GM18907 (cell line): ENCODE measurements around the gene NTNG2.
"Not testable (repeated sequence)": the region's sequence is repeated elsewhere in the genome, so short reads cannot be mapped to it uniquely, and the experiment has no call there.

Experiments used
- ATAC-seq: cut with Tn5 transposase; IDR thresholded peaks from one replicate; pipeline ENCODE4 v1.9.1; 2021; ENCODE audit warnings: mild to moderate bottlenecking, moderate library complexity; ENCODE audit not compliant: unreplicated experiment

NTNG2 gene, protein sequence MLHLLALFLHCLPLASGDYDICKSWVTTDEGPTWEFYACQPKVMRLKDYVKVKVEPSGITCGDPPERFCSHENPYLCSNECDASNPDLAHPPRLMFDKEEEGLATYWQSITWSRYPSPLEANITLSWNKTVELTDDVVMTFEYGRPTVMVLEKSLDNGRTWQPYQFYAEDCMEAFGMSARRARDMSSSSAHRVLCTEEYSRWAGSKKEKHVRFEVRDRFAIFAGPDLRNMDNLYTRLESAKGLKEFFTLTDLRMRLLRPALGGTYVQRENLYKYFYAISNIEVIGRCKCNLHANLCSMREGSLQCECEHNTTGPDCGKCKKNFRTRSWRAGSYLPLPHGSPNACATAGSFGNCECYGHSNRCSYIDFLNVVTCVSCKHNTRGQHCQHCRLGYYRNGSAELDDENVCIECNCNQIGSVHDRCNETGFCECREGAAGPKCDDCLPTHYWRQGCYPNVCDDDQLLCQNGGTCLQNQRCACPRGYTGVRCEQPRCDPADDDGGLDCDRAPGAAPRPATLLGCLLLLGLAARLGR

GRCh38 chr9:132161743-132162184 lies at the start of gene NTNG2:
Gene NTNG2 (plus strand): TSS chr9:132162058. CDS start chr9:132166832, 4,774 bp downstream.
- ATAC-seq, result no peak

GRCh38 chr9:132114102-132114707 lies 47.7 kb upstream of the NTNG2 start:
- ATAC-seq, result no peak

DNA sequence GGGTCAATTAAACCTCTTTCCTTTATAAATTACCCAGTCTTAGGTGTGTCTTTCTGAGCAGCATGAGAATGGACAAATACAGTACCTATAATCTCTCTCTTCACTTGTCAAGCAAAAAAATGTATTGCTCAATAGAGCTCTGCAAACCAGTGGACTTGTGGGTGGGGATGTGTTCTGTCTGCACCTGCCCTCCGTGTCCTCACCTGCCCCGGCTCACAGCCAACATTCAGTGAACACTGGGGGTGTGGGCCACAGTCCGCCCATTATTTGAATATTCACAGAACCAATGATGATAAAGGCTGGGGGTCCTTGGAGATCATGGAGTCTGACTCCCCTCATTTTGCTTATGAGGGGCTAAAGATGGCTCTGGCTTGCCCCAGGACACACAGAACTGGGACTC lies 45.3 kb upstream of the NTNG2 start:
- ATAC-seq, result no peak

DNA sequence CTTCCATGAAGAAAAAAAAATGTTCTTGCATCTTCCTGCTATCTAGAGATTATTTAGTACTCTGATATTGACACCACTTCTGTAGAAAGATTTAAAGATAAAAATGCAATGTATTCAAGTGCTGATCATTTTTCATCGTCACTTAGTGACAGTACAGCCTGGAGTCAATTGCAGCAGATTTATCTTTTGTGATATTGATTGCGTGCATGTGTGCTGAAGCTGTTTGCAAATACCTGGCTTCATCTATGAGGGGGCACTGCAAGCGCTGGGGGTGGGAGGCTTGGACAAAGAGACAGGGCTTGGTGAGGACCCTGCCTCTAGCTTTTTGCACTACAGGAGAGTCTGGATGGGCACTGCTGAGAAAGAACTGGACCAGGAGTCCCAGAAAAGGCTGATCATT lies 44.2 kb upstream of the NTNG2 start:
- ATAC-seq, result no peak

DNA sequence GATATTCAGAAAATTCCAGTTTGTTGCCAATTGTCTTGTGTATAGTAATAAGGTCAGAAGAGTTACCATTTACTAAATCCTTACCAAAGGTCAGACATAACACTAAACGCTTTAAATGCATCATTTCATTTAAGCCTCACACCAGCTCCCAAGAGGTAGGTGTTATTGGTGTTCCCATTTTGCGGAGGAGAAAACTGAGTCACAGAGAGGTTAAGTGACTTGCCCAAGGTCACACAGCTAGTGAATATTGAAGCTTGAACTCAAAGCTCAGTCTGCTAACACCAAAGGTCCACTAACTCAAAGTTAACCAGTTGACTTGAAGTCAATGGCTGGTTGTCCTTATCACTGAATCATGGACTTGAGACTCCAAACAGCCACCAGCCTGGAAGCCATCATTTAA lies 40.8 kb upstream of the NTNG2 start:
- no peak for ATAC-seq

DNA sequence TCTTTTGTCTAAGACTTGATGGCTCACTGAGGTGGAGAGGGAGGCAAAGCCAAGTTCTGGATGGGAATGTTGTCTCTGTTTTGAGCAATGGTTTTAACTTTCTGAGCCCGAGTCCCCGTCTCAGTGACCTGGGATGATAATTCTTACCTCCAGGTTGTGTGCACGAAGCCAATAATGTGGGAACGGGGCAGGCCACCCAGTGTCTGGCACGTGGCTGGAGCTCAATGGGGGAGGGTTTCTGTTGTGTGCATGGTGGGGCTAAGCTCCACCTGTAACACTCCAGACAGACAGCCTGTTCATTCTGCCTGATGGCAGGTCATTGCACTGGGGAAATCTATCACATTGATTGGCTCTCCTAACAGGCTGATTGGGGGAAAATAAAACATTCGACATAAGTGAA lies 37.1 kb upstream of the NTNG2 start:
- no peak for ATAC-seq

DNA sequence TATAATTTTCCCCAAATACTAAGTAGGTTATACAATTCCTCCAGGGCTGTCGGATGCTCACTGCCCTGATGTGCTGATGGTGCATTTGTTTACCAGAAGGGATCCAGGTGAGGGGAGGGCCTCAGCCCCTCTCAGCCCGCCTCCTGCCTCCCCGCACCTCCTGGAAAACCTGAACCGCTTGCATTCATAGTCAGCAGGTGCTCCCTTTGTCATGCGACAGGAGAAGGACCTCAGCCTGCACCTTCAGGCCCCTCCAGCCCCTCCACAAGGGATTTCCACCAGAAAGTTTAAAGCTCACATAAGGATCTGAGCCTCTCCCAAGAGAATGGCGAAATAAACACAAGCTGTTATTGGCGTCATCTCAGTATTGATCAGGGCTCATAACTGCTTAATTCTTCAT lies 36.5 kb upstream of the NTNG2 start:
- no peak for ATAC-seq

- no peak for ATAC-seq
Observed at GRCh38 chr9:132125944-132126679, 35.7 kb upstream of the NTNG2 start.

DNA sequence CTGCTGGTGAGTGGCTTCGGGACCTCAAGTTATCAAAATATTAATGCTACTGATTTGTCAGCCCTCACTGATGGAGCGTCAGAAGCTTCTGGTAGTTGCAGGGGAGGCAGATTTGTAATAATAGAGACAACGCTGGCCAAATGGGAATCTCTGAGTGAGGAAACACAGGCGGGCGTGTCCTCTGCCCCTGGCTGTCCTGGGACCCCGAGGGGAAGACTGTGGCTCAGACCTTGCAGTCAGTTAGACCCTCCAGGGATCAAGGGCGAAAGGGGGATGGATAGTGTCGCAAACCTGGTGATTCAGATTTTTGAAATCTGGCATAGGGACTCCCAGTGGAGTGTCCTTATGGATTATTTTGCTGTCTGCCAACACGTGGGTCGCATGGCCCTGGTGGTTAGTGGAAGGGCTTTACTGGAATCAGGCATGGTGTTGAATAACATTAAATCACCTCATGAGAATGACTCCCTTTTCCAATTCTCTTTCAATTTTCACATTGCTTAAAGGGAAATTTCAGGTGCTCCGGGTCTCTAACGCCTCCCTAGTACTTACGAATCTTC lies 35.1 kb upstream of the NTNG2 start:
- no peak for ATAC-seq

DNA sequence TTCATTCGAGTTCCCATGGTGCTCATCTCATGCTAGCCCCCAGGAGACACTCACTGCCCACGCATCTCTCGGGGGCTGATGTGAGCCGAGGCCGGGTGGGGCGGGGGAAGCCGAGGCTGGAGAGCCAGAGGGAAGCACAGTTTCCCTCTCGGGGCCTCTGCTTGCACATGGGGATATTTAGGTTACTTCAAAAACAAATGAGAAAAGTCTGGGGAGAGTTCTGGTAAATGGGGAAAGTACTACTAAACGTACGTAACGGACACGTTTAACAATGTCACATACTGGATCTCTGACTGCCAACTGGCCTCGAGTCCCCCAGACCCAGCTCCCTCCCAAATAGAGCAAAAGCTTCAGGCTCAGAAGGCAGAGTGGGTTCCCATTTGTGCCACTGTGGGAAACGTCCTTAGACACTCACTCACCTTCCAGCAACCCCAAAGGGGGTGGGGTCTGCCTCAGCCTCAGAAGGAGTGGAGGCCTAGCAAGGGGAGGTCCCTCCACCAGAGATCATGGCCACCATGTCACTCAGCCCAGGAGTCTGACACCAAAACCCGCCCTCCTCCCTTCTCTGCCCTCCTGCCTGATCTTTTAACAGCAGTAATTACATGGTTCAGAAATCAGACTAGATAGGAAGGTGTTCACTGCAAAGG lies 33.8 kb upstream of the NTNG2 start:
- no peak for ATAC-seq

DNA sequence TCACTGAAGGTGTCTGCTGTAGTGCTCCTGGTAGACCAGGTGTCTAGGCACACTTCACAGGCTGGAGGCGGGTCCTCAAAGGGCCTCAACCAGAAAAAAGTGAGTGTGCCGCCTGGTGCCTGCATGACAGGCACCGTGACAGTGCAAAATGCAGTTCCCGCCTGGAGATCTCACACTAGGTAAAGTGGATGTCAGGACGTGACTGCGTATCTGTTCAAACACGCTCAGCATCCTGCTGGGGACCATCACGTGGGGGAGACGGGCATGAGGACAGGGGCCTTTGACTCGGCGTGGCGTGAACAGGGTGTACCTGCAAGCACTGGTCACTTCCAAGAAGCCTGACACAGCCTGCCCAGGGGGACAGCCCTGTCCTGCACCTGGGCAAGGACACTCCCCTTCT lies 32.3 kb upstream of the NTNG2 start:
- ATAC-seq, result no peak

DNA sequence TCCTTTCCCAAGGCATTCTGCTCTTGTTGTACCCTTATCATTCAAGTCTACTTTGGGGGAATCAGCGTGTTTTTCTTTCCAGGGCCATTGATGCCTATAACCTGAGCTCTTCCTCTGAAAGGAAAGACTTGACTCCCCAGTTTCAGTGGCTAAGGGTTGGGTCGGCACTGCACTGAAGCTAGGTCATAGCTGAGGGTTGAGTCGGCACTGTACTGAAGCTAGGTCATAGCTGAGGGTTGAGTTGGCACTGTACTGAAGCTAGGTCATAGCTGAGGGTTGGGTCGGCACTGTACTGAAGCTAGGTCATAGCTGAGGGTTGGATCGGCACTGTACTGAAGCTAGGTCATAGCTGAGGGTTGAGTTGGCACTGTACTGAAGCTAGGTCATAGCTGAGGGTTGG lies 27.8 kb upstream of the NTNG2 start:
- ATAC-seq, result not testable (repeated sequence)

- ATAC-seq, result no peak
Observed at GRCh38 chr9:132135456-132135855, 26.4 kb upstream of the NTNG2 start.

DNA sequence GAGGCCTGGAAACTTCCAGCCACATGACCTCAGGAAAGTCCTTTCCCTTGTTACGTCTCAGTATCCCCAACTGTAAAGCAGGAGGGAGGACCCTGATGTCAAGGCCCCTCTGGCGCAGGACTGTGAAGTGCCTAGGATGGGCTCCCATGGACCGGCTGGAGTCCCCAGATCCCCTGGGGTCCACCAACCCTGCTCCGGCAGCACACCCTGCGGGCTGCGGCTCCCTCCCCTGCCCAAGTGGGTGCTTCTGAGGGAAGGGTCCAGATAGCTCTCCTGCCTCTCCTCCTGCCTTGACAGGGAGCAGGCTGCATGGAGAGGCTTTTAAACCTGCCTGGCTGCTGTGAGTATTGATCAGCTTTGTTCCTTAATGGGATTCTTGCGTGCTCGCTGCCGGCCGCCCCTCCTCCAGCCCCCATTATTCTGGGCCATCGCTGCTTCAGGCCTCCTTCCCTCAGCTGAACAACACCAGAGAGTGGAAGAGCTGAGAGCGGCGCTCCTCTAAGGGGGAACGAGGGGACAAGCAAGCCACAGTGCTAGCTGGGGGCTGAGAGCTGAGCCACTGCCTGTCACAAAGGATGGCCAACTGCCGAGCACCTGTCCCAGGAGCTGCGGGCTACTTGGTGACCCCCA lies 25.6 kb upstream of the NTNG2 start:
- ATAC-seq, result no peak

DNA sequence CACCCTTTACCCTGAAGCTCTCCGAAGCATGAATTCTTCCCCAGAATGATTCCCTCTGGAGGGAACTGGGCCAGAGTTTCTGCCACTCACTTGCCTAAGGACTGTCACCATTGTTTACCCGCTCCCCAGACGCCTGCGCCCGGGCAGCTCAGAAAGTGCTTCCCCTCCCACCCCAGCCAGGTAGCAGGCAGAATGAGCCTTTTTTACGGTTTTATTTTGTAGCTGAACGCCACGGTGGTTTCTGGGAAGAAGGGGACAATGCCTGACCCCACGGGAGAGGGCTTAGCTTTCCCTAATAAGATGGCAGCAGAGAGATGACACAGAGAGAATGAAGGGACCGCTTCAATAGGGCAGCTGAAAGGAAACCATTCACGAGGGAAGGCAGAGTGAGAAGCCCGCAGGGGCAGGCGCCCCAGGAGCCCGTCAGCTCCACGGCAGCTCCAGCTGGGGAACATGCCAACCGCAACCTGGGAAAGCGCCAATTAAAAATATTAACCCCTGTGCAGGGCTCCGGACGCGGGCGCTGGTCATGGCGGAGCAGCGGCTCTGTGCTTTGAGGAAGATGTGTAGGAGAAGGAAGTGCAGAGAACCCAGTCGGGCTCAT lies 20.4 kb upstream of the NTNG2 start:
- no peak for ATAC-seq

- no peak for ATAC-seq
Observed at GRCh38 chr9:132141948-132142594, 19.8 kb upstream of the NTNG2 start.

DNA sequence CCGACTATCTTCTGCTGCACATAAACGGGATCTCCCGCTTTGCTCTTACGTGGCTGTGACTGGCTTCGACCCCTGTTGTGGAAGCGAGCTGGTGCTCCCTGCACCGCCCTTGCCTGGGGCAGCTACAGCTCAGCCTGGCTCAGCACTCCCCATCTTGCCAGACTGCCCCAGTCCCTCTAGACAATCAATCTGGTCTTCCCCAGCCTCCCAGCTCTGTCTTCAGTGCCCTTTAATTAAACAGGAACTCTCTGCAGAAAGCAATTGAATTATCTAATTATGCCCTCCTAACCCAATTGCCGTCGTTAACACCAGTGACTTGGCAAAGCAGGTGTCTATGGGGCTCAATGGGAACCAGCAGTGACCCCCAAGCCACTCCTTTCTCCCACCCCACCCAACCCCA lies 18.9 kb upstream of the NTNG2 start:
- no peak for ATAC-seq

- ATAC-seq, result no peak
Observed at GRCh38 chr9:132143359-132143758, 18.5 kb upstream of the NTNG2 start.

- ATAC-seq, result no peak
Observed at GRCh38 chr9:132144708-132145365, 17.0 kb upstream of the NTNG2 start.
